Skeletal muscle tissue (tissue), 4 donors: Measurements from ENCODE around the gene INPP4B. TPM values are rescaled to one million over a fixed set of nuclear protein-coding genes. Genes with fewer than 3 reads are reported as not detected.
A peak's percentile ranks its signal among the peaks of the same experiment; 100 is the strongest.

ENCODE experiments used
- H3K27ac ChIP-seq: one replicate; pipeline ENCODE4 v1.7.0; 2013; ENCODE audit warnings: mild to moderate bottlenecking, low read depth, low read length, inconsistent platforms
- H3K27me3 ChIP-seq, 3 donors: one replicate each; pipeline ENCODE4 v1.7.0; 2013; ENCODE audit warnings: low read length in 3 of 3; ENCODE audit not compliant: control insufficient read depth in 3 of 3, insufficient read depth in 3 of 3
- H3K36me3 ChIP-seq, 3 donors: one replicate each; pipeline ENCODE4 v1.7.0; 2013; ENCODE audit warnings: low read length in 3 of 3; ENCODE audit not compliant: control insufficient read depth in 3 of 3, insufficient read depth in 3 of 3
- H3K4me1 ChIP-seq, 3 donors: one replicate each; pipeline ENCODE4 v1.7.0; 2013; ENCODE audit warnings: low read length in 3 of 3, mild to moderate bottlenecking in 3 of 3; ENCODE audit not compliant: control insufficient read depth in 3 of 3, insufficient read depth in 3 of 3
- H3K4me3 ChIP-seq, 3 donors: one replicate each; pipeline ENCODE4 v1.7.0; 2013; ENCODE audit warnings: low read length in 3 of 3
- H3K9ac ChIP-seq, 3 donors: one replicate each; pipeline ENCODE4 v1.7.0; 2013; ENCODE audit warnings: low read length in 3 of 3, mild to moderate bottlenecking in 3 of 3, moderate library complexity in 2 of 3, low read depth in 1 of 3
- H3K9me3 ChIP-seq, 3 donors: one replicate each; pipeline ENCODE4 v1.7.0; 2013; ENCODE audit warnings: low read length in 3 of 3; ENCODE audit not compliant: control insufficient read depth in 3 of 3
- total RNA-seq: library from RNA; depleted of rRNA; stranded (reverse); fragments of >200 nt; gene quantifications from one replicate; pipeline ENCODE4 v1.2.3, GENCODE V29; 2014
- donor health status: Osteomylitis.

The INPP4B gene
- total RNA-seq, 1 donor from 2014 or later, result 52.7 TPM

DNA sequence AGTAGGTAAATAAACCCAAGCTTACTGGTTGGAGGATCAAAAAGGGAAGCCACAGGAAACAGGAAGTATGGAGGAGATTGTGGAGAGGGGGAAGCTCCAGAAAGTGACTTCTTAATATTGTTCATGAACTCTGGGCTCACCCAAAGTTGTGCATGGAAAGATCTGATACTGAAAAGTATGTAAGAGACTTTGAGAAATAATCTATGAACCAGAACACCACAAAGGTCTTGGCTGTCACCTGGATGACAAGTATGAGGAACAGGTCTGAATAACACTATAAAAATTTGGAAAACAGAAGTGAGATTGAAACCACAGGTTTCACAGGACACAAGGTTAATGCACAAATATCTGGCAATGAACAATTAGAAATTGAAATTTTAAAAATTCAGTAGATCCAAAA lies 567.4 kb downstream of the INPP4B start:
- H3K4me1 ChIP-seq, result no peaks in the 10 kb centered on the region
- H3K4me3 ChIP-seq, result no peak overlapping the region
- no peaks in the 10 kb centered on the region for H3K9me3 ChIP-seq
- no peaks in the 10 kb centered on the region for H3K36me3 ChIP-seq
- no peak overlapping the region for H3K9ac ChIP-seq
- no peak overlapping the region for H3K27ac ChIP-seq
- H3K27me3 ChIP-seq, result no peaks in the 10 kb centered on the region

DNA sequence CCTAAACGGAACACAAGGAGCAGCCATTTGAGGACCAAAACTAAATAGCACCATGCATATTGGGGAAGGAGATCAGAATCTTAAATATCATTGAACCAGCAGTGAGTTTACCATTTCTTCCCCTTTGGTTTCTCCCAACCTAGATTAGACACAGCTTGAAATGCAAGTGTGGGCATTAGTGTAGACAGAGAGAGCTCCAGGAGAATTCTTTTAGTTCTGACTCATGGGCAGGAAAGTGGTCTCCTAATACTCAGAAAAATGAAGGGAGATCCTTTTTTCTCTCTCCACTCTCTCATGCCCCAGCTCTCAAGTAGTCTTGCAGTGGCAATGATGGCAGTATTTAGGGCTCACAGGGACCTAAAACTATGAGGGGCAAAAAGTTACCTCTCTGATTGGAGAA lies 567.9 kb downstream of the INPP4B start:
- Histone ChIP-seq H3K9me3 (no peaks in the 10 kb centered on the region), H3K36me3 (no peaks in the 10 kb centered on the region), H3K4me1 (no peaks in the 10 kb centered on the region), H3K4me3 (no peak overlapping the region), H3K27ac (no peak overlapping the region), H3K9ac (no peak overlapping the region), H3K27me3 (no peaks in the 10 kb centered on the region)

DNA sequence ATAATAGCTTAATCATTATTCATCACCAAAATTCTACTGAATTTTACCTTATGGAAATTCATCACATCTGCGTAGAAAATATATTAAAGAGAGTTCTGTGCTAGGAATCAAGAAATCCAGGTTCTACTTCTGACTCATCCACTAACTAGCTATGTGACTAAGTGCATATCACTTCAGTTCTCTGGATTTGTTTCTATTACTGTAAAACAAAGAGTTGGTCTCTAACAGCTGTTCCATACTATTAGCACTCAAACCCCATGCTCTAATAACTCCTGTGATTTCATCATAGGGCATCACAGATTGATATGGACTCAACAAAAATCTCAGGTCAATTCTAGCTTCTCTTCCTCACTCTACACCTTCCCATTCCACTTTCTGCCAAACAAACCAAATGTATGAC lies 572.0 kb downstream of the INPP4B start:
- Histone ChIP-seq H3K4me3 (no peak overlapping the region), H3K9me3 (no peaks in the 10 kb centered on the region), H3K27me3 (no peaks in the 10 kb centered on the region), H3K4me1 (no peaks in the 10 kb centered on the region), H3K27ac (no peak overlapping the region), H3K36me3 (no peaks in the 10 kb centered on the region), H3K9ac (no peak overlapping the region)

DNA sequence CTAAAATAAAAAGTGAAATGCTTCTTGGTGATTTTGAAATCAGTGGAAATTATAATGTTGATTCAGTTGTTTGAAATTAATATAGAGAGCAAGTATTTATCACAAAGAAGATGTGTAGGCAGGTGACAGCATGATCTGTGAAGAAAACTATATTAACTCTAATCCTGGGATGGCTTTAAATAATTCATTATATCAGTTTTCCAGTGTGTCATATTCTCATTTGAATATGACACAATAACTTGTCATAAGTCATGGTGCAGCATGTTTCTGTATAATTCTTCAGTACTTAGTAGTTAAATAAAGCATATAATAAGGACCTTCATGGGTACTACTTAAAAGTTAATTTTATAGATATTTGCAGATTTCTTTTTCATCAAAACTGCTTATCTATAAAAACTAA lies 573.6 kb downstream of the INPP4B start:
- Histone ChIP-seq H3K27ac (no peak overlapping the region), H3K36me3 (no peaks in the 10 kb centered on the region), H3K9me3 (no peaks in the 10 kb centered on the region), H3K4me3 (no peak overlapping the region), H3K9ac (no peak overlapping the region), H3K4me1 (no peaks in the 10 kb centered on the region), H3K27me3 (no peaks in the 10 kb centered on the region)

DNA sequence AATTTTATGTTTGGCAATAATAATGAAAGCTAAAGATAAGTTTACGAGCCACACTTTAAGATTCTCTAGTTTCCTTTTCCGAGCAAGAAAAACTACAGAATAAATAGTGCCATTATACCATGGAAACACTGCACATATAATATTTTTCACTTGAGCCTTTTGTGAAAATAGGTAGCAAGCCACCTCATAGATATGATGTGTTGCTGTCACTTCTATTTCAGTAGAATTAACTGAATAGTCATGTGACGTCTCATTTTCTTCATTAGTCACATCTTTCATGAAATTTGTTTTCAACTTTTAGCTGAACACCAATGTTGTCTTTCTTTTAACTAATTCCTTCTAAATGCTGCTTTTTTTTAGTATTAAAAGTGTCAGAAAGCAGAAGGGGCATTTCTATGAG lies 574.3 kb downstream of the INPP4B start:
- no peaks in the 10 kb centered on the region for H3K27me3 ChIP-seq
- H3K4me3 ChIP-seq, result no peak overlapping the region
- no peak overlapping the region for H3K27ac ChIP-seq
- H3K36me3 ChIP-seq, result no peaks in the 10 kb centered on the region
- H3K9ac ChIP-seq, result no peak overlapping the region
- H3K9me3 ChIP-seq, result no peaks in the 10 kb centered on the region
- no peaks in the 10 kb centered on the region for H3K4me1 ChIP-seq

DNA sequence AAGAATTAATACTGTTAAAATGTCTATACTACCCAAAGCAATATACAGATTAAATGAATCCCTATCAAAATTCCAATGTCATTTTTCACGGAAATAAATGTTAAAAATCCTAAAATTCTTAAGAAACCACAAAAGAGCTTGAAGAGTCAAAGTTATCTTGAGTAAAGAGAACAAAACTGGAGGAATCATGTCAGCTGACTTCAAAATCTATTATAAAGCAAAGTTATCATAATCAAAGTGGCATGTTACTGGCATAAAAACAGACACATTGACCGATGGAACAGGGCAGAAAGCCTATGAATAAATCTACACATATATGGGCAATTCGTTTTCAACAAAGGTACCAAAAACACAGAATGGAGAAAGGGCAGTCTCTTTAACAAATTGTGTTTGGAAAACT lies 579.0 kb downstream of the INPP4B start:
- Histone ChIP-seq H3K27ac (peak overlapping the region; percentile 1), H3K36me3 (no peaks in the 10 kb centered on the region), H3K27me3 (no peaks in the 10 kb centered on the region), H3K4me1 (peaks cover 0 to 12% (median 6%) of the 10 kb centered on the region in 3 donors), H3K9me3 (no peaks in the 10 kb centered on the region), H3K4me3 (no peak overlapping the region), H3K9ac (no peak overlapping the region)

DNA sequence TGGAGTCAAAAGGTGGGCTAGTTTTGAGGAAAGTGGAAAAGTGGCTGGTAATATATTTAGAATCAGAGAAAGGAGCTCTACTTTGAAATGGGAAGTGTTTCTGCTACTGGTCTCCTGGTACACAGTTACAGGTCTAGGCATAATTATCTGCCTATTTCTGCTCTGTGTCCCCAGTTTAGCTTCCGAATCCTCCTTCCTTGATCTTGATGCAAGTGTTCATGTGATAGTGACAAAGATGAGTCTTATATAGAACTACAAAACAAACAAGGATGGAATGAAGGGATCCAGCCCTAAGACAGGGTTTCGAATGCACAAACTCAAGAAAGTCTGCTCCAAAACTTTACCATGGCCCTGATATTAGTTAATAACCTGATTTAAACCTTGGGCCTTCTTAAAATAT lies 580.2 kb downstream of the INPP4B start:
- Histone ChIP-seq H3K27ac (peak overlapping the region; percentile 78), H3K27me3 (no peaks in the 10 kb centered on the region), H3K9me3 (no peaks in the 10 kb centered on the region), H3K36me3 (no peaks in the 10 kb centered on the region), H3K9ac (no peak overlapping the region), H3K4me3 (peak overlapping the region in 2 of 3 donors; percentile 0 to 44), H3K4me1 (peaks cover 0 to 12% (median 6%) of the 10 kb centered on the region in 3 donors)

- Histone ChIP-seq H3K4me1 (peaks cover 0 to 12% (median 6%) of the 10 kb centered on the region in 3 donors), H3K4me3 (peak overlapping the region in 2 of 3 donors; percentile 0 to 19), H3K9me3 (no peaks in the 10 kb centered on the region), H3K9ac (no peak overlapping the region), H3K27me3 (no peaks in the 10 kb centered on the region), H3K27ac (peak overlapping the region; percentile 78), H3K36me3 (no peaks in the 10 kb centered on the region)
Observed at GRCh38 chr4:142265536-142265935, 580.6 kb downstream of the INPP4B start.

- no peak overlapping the region for H3K9ac ChIP-seq
- peak overlapping the region; percentile 78 for H3K27ac ChIP-seq
- no peaks in the 10 kb centered on the region for H3K27me3 ChIP-seq
- H3K9me3 ChIP-seq, result no peaks in the 10 kb centered on the region
- H3K4me1 ChIP-seq, result peaks cover 0 to 12% (median 6%) of the 10 kb centered on the region in 3 donors
- H3K4me3 ChIP-seq, result peak overlapping the region; percentile 3 to 30 (median 19)
- peaks cover 0 to under 1% (median 0%) of the 10 kb centered on the region in 3 donors for H3K36me3 ChIP-seq
Observed at GRCh38 chr4:142264961-142265360, 581.1 kb downstream of the INPP4B start.

DNA sequence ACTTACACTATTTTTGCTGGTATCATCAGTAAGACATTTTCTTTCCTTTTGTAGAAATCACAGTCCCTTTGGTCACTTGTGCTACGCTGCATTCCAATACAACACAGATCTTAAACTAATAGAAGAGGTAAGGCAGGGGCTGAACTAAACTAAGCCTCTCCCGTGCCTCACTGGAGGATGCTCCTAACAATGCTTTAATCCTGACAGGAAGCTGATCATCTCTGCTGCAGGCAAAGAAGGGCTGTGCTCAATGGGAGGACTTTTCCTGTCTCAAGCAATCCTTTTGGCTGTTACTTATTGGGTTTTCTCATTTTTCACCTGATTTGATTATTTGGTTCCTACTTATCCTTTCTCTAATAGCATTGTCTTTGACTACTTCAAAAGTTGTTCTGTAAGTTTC lies 583.1 kb downstream of the INPP4B start:
- H3K36me3 ChIP-seq, result peaks cover 0 to 3% (median 0%) of the 10 kb centered on the region in 3 donors
- peaks cover 0 to 12% (median 6%) of the 10 kb centered on the region in 3 donors for H3K4me1 ChIP-seq
- H3K4me3 ChIP-seq, result no peak overlapping the region
- no peak overlapping the region for H3K27ac ChIP-seq
- no peaks in the 10 kb centered on the region for H3K9me3 ChIP-seq
- no peaks in the 10 kb centered on the region for H3K27me3 ChIP-seq
- H3K9ac ChIP-seq, result no peak overlapping the region

DNA sequence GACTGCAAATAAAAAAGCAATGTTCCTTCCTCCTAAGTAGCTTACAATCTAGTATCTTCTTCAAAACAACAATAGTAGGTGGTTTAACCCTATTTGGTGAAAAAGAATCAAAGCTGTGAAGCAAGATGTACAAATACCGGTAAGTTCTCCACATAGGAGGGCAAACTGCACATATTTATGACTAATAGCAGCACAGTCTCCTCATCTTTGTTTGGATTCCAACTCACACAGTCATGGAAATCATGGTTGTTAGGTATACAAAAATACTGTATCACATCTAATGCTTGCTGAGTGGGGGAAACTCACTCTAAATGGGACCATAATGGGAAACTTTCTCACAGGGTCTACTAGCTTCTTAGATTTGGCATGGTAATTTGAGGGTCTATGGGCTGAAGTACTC lies 597.2 kb downstream of the INPP4B start:
- Histone ChIP-seq H3K4me1 (no peaks in the 10 kb centered on the region), H3K9me3 (no peaks in the 10 kb centered on the region), H3K27ac (no peak overlapping the region), H3K27me3 (no peaks in the 10 kb centered on the region), H3K4me3 (no peak overlapping the region), H3K36me3 (no peaks in the 10 kb centered on the region), H3K9ac (no peak overlapping the region)
